Islet precursor cell (in vitro differentiated cells): ENCODE measurements around the gene PODNL1.
A peak's percentile ranks its signal among the peaks of the same experiment; 100 is the strongest.

ENCODE experiments used
- DNase-seq: peaks from one replicate; pipeline ENCODE4 v3.0.0-alpha.2; 2018

The PODNL1 gene

GRCh38 chr19:13887517-13887916, 50.7 kb downstream of the PODNL1 start:
- no peak for DNase-seq

- DNase-seq, result no peak
Observed at GRCh38 chr19:13887018-13887436, 51.2 kb downstream of the PODNL1 start.

GRCh38 chr19:13885826-13886365, 52.3 kb downstream of the PODNL1 start:
- DNase-seq, result no peak

- DNase-seq, result no peak
Observed at GRCh38 chr19:13884726-13885591, 53.3 kb downstream of the PODNL1 start.

- no peak for DNase-seq
Observed at GRCh38 chr19:13883516-13884064, 54.6 kb downstream of the PODNL1 start.

- DNase-seq, result no peak
Observed at GRCh38 chr19:13882836-13883235, 55.4 kb downstream of the PODNL1 start.

GRCh38 chr19:13882419-13882795, 55.8 kb downstream of the PODNL1 start:
- DNase-seq, result no peak

GRCh38 chr19:13881692-13882418, 56.4 kb downstream of the PODNL1 start:
- peak; percentile 68 for DNase-seq

GRCh38 chr19:13881251-13881691, 56.9 kb downstream of the PODNL1 start:
- DNase-seq, result peak; percentile 96
